ENCODE measurements around the gene ABLIM1. TPM values are rescaled to one million over a fixed set of nuclear protein-coding genes. Genes with fewer than 3 reads are reported as not detected.
A peak's percentile ranks its signal among the peaks of the same experiment; 100 is the strongest.

Gene ABLIM1
- 100 to 1,000 TPM in 2 of 4 donors, 10 to 100 TPM in 2; 75.2 to 172 (median 110) TPM for total RNA-seq

GRCh38 chr10:114658175-114658574, at the start of gene ABLIM1:
Gene ABLIM1 (minus strand): TSS chr10:114658275. CDS start chr10:114658200, 75 bp downstream.
- Histone ChIP-seq H3K27ac (no peak within 1 kb of the TSS), H3K4me1 (no peaks in the 10 kb centered on the region), H3K27me3 (no peaks in the 10 kb centered on the region), H3K9me3 (peaks cover 0 to 7% (median 0%) of the 10 kb centered on the region in 3 donors), H3K36me3 (no peaks in the 10 kb centered on the region), H3K4me3 (no peak within 1 kb of the TSS)
- WGBS, 2 donors (ENCODE audit: low coverage in 1 of 2): 67 to 100% methylated on average over 1 of the region's 2 CpGs
- TF ChIP-seq POLR2A (IDR thresholded peaks at IDR 0.05) (no peak), EP300 (IDR thresholded peaks at IDR 0.05) (no peak), CTCF (IDR thresholded peaks at IDR 0.05) (no peak), POLR2AphosphoS5 (IDR thresholded peaks at IDR 0.05) (no peak)
- no peak for ATAC-seq

GRCh38 chr10:114706458-114707055, 48.5 kb upstream of the ABLIM1 start:
- TF ChIP-seq POLR2A (IDR thresholded peaks at IDR 0.05): no peak
- TF ChIP-seq EP300 (IDR thresholded peaks at IDR 0.05): no peak
- TF ChIP-seq CTCF (IDR thresholded peaks at IDR 0.05): no peak
- TF ChIP-seq POLR2AphosphoS5 (IDR thresholded peaks at IDR 0.05): no peak
- Histone ChIP-seq H3K4me1 (no peaks in the 10 kb centered on the region), H3K36me3 (no peaks in the 10 kb centered on the region), H3K27me3 (no peaks in the 10 kb centered on the region), H3K27ac (no peak overlapping the region), H3K9me3 (no peaks in the 10 kb centered on the region), H3K4me3 (no peak overlapping the region)
- ATAC-seq: peak; percentile 31
- WGBS, 2 donors (ENCODE audit: low coverage in 1 of 2): 48 to 64% methylated on average over 3 to 4 of the region's 4 CpGs

GRCh38 chr10:114704679-114705078, 46.6 kb upstream of the ABLIM1 start:
- Histone ChIP-seq H3K4me1 (no peaks in the 10 kb centered on the region), H3K27ac (no peak overlapping the region), H3K36me3 (no peaks in the 10 kb centered on the region), H3K9me3 (no peaks in the 10 kb centered on the region), H3K27me3 (no peaks in the 10 kb centered on the region), H3K4me3 (no peak overlapping the region)
- TF ChIP-seq POLR2AphosphoS5 (IDR thresholded peaks at IDR 0.05): no peak
- no peak for TF ChIP-seq CTCF (IDR thresholded peaks at IDR 0.05)
- no peak for TF ChIP-seq POLR2A (IDR thresholded peaks at IDR 0.05)
- no peak for TF ChIP-seq EP300 (IDR thresholded peaks at IDR 0.05)
- ATAC-seq: no peak
- 84 to 90% methylated on average over 4 of the region's 4 CpGs for WGBS, 2 donors (ENCODE audit: low coverage in 1 of 2)

GRCh38 chr10:114703377-114704107, 45.5 kb upstream of the ABLIM1 start:
- H3K27ac ChIP-seq: no peak overlapping the region
- no peak for TF ChIP-seq POLR2AphosphoS5 (IDR thresholded peaks at IDR 0.05)
- TF ChIP-seq CTCF (IDR thresholded peaks at IDR 0.05): peak; percentile 26 to 70 (median 54)
- TF ChIP-seq EP300 (IDR thresholded peaks at IDR 0.05): no peak
- no peak for TF ChIP-seq POLR2A (IDR thresholded peaks at IDR 0.05)
- H3K4me3 ChIP-seq: no peak overlapping the region
- no peak for ATAC-seq
- 33 to 40% methylated on average over 6 of the region's 6 CpGs for WGBS, 2 donors (ENCODE audit: low coverage in 1 of 2)
- no peaks in the 10 kb centered on the region for H3K27me3 ChIP-seq
- H3K9me3 ChIP-seq: no peaks in the 10 kb centered on the region
- H3K4me1 ChIP-seq: peaks cover 0 to 3% (median 0%) of the 10 kb centered on the region in 3 donors
- H3K36me3 ChIP-seq: no peaks in the 10 kb centered on the region
